RWPE2 (cell line): ENCODE results near the gene NINJ2.

Source experiments
- ATAC-seq: fragments of 200-7000 bp; cut with Tn5 transposase; 3 replicates; pipeline ENCODE4 v1.9.1; 2021; ENCODE audit warnings: low read depth
- DNase-seq: peaks from one replicate; pipeline ENCODE4 v3.0.0-alpha.2; 2020; ENCODE audit warnings: low spot score
- H3K27ac ChIP-seq: fragments of 450-650 bp; 2 replicates; pipeline ENCODE4 v1.5.1; 2017; ENCODE audit warnings: mild to moderate bottlenecking; ENCODE audit not compliant: poor library complexity, severe bottlenecking
- H3K27me3 ChIP-seq: fragments of 250-450 bp; sonication (Bioruptor Pico); 2 replicates; pipeline ENCODE4 v1.5.1; 2021; ENCODE audit warnings: mild to moderate bottlenecking, moderate library complexity; ENCODE audit not compliant: insufficient read depth, poor library complexity, severe bottlenecking
- H3K36me3 ChIP-seq: fragments of 250-450 bp; sonication (Bioruptor Pico); 2 replicates; pipeline ENCODE4 v1.5.1; 2020; ENCODE audit warnings: low read depth, mild to moderate bottlenecking, moderate library complexity
- H3K4me1 ChIP-seq: fragments of 250-450 bp; sonication (Bioruptor Pico); 2 replicates; pipeline ENCODE4 v1.5.1; 2021; ENCODE audit warnings: mild to moderate bottlenecking, moderate library complexity; ENCODE audit not compliant: insufficient read depth, poor library complexity, severe bottlenecking
- H3K4me3 ChIP-seq: fragments of 250-450 bp; sonication (Bioruptor Pico); 2 replicates; pipeline ENCODE4 v1.5.1; 2021; ENCODE audit warnings: mild to moderate bottlenecking, moderate library complexity; ENCODE audit not compliant: severe bottlenecking
- H3K9me3 ChIP-seq: fragments of 250-450 bp; sonication (Bioruptor Pico); 2 replicates; pipeline ENCODE4 v1.5.1; 2021; ENCODE audit warnings: mild to moderate bottlenecking, moderate library complexity; ENCODE audit not compliant: severe bottlenecking
- CTCF ChIP-seq: fragments of 450-650 bp; IDR thresholded peaks from one replicate; pipeline ENCODE4 v1.5.1; 2017; ENCODE audit warnings: mild to moderate bottlenecking, moderate library complexity; ENCODE audit not compliant: poor library complexity, severe bottlenecking

NINJ2 gene

DNA sequence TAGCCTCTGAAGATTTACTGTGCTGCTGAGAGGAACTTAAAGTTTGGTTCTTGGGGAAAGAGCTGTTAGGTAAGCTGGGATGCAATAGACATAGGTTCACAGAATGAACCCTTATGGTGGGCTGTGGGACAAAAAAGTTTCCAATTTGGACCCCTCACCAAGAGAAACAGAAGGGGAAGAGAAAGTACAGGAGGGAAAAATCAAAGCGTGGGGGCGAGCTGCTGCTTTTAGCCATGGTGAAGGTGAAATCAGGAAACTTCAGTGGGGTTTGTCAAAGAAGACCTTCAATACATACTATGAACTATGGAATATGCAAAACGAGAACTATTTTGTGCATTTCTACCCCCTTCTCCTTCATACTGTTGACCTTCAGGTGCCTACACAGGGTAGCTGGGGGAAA lies 10.6 kb upstream of the NINJ2 start:
- H3K36me3 ChIP-seq: no peaks in the 10 kb centered on the region
- no peaks in the 10 kb centered on the region for H3K27me3 ChIP-seq
- no peak overlapping the region for H3K27ac ChIP-seq
- H3K9me3 ChIP-seq: no peaks in the 10 kb centered on the region
- no peaks in the 10 kb centered on the region for H3K4me1 ChIP-seq
- ATAC-seq: no peak
- H3K4me3 ChIP-seq: no peak overlapping the region
- DNase-seq: no peak
- TF ChIP-seq CTCF: no peak

DNA sequence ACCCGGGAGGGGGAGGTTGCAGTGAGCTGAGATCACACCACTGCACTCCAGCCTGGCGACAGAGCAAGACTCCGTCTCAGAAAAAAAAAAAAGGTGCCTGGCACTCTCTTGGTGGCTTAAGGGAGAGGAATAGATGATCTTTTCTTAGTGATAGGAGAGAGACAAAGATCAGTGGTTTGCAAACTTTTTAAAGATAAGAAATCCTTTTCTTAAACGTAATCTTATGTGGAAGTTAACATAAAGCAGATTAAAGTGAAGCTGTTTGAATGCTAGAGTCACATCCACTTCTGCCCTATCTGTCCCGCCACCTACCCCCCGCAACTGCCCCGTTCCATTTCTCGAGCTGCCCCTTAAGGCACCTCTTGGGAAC lies 6.3 kb upstream of the NINJ2 start:
- H3K27ac ChIP-seq: no peak overlapping the region
- H3K9me3 ChIP-seq: no peaks in the 10 kb centered on the region
- no peak for TF ChIP-seq CTCF
- no peak overlapping the region for H3K4me3 ChIP-seq
- no peaks in the 10 kb centered on the region for H3K27me3 ChIP-seq
- ATAC-seq (no peak), DNase-seq (no peak)
- H3K4me1 ChIP-seq: peaks cover 11% of the 10 kb centered on the region
- H3K36me3 ChIP-seq: no peaks in the 10 kb centered on the region

DNA sequence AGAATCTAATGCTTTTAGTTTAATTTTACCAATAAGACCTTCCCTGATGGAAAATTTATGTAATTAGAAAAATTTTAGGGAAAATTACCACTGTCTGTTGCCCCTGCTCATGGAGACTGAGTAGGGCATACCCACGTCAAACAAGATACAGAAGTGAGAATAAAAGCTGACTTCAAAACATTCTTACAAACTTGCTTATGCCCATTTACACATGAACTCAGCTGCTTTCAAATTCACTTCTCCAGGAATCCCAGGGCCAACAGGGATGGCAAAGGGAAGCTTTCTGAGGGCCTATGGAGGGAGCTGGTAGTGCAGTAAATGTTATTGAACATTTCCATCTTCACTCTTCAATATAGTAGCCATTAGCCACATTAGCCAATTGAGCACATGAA lies 4.8 kb upstream of the NINJ2 start:
- no peaks in the 10 kb centered on the region for H3K9me3 ChIP-seq
- TF ChIP-seq CTCF: no peak
- peaks cover 11% of the 10 kb centered on the region for H3K4me1 ChIP-seq
- DNase-seq (no peak), ATAC-seq (no peak)
- H3K36me3 ChIP-seq: no peaks in the 10 kb centered on the region
- no peak overlapping the region for H3K27ac ChIP-seq
- H3K4me3 ChIP-seq: no peak overlapping the region
- H3K27me3 ChIP-seq: no peaks in the 10 kb centered on the region

GRCh38 chr12:666766-667308 lies 3.6 kb upstream of the NINJ2 start:
- DNase-seq: no peak
- no peak overlapping the region for H3K27ac ChIP-seq
- no peaks in the 10 kb centered on the region for H3K27me3 ChIP-seq
- H3K4me1 ChIP-seq: peaks cover 11% of the 10 kb centered on the region
- H3K36me3 ChIP-seq: no peaks in the 10 kb centered on the region
- H3K4me3 ChIP-seq: no peak overlapping the region
- TF ChIP-seq CTCF: no peak
- no peaks in the 10 kb centered on the region for H3K9me3 ChIP-seq
- ATAC-seq: peak; percentile 58; the same call in 2 of the 3 replicates

GRCh38 chr12:666066-666465 lies 2.8 kb upstream of the NINJ2 start:
- ATAC-seq: no peak

More at GRCh38 chr12:666066-666465, 2.8 kb upstream of the NINJ2 start:
- Histone ChIP-seq H3K27ac (no peak overlapping the region), H3K9me3 (no peaks in the 10 kb centered on the region), H3K4me1 (peaks cover 11% of the 10 kb centered on the region), H3K4me3 (no peak overlapping the region), H3K36me3 (no peaks in the 10 kb centered on the region), H3K27me3 (no peaks in the 10 kb centered on the region)
- DNase-seq: no peak
- no peak for TF ChIP-seq CTCF
